GM12874 (cell line): ENCODE results near the gene CAPNS2.

Experiments
- CTCF ChIP-seq: IDR thresholded peaks from 2 replicates; pipeline ENCODE4 v1.5.1; 2011; ENCODE audit warnings: low read depth, mild to moderate bottlenecking, control low read depth, low read length, moderate library complexity; ENCODE audit not compliant: insufficient read depth

Gene CAPNS2

GRCh38 chr16:55575496-55575895 is 9.0 kb downstream of the CAPNS2 start:
- no peak for TF ChIP-seq CTCF

GRCh38 chr16:55576384-55576783 is 9.9 kb downstream of the CAPNS2 start:
- TF ChIP-seq CTCF: no peak

GRCh38 chr16:55577887-55578286 is 11.4 kb downstream of the CAPNS2 start:
- no peak for TF ChIP-seq CTCF

- TF ChIP-seq CTCF: no peak
Observed at GRCh38 chr16:55585631-55586030, 19.1 kb downstream of the CAPNS2 start.

GRCh38 chr16:55588799-55589198 is 22.3 kb downstream of the CAPNS2 start:
- no peak for TF ChIP-seq CTCF

GRCh38 chr16:55592306-55592705 is 25.8 kb downstream of the CAPNS2 start:
- no peak for TF ChIP-seq CTCF

GRCh38 chr16:55597928-55598327 is 31.4 kb downstream of the CAPNS2 start:
- no peak for TF ChIP-seq CTCF
